Measurements from ENCODE around the gene C11orf97.

C11orf97 gene

GRCh38 chr11:94525546-94526324 lies 13.5 kb downstream of the C11orf97 start:
- DNase-seq (ENCODE audit: extremely low read depth, low read depth): no peak
- no peak for TF ChIP-seq CTCF (IDR thresholded peaks at IDR 0.05; ENCODE audit: low read depth, low read length)

GRCh38 chr11:94526645-94527438 lies 14.6 kb downstream of the C11orf97 start:
- TF ChIP-seq CTCF (IDR thresholded peaks at IDR 0.05; ENCODE audit: low read depth, low read length): no peak
- no peak for DNase-seq (ENCODE audit: extremely low read depth, low read depth)

- DNase-seq (ENCODE audit: extremely low read depth, low read depth): no peak
- no peak for TF ChIP-seq CTCF (IDR thresholded peaks at IDR 0.05; ENCODE audit: low read depth, low read length)
These were observed 16.3 kb downstream of the C11orf97 start for GRCh38 chr11:94528551-94528950.

DNA sequence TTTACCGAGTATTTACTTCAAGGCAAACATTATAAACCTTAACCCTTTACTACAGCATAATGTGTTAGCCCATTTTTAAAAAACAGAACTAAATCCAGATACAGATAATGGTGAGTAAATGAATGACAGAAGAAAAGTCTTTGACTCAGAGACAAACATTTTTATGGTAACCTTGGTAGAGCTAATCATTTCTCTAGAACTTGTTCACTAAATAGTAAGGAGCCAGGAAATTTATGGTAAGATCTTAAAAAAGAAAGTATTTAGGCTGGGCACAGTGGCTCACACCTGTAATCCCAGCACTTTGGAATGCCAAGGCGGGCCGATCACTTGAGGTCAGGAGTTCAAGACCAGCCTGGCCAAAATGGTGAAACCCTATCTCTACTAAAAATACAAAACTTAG lies 19.9 kb downstream of the C11orf97 start:
- DNase-seq (ENCODE audit: extremely low read depth, low read depth): no peak
- TF ChIP-seq CTCF (IDR thresholded peaks at IDR 0.05; ENCODE audit: low read depth, low read length): no peak

DNA sequence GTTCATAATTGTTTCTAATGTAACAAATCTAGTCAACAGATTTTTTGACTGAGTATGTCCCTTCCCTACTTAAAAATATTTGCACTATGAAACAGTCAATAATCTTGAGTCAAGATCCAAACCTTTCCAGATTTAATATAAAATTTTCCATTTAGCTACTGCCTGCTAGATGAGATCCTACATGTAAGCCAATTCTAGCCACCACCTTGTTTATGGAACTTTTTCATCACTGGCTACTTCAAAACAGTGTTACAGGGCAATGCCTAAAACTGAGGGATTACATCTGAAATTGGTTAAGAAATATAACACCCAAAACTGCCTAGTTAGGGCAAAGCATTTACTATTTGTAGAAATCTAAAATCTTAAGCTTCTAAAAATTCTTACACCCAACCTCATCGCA lies 20.9 kb downstream of the C11orf97 start:
- no peak for TF ChIP-seq CTCF (IDR thresholded peaks at IDR 0.05; ENCODE audit: low read depth, low read length)
- no peak for DNase-seq (ENCODE audit: extremely low read depth, low read depth)

- TF ChIP-seq CTCF (IDR thresholded peaks at IDR 0.05; ENCODE audit: low read depth, low read length): no peak
- DNase-seq (ENCODE audit: extremely low read depth, low read depth): no peak
These were observed 21.7 kb downstream of the C11orf97 start for GRCh38 chr11:94533696-94534630.
